ENCODE data around the gene CLP1.
A peak's percentile ranks its signal among the peaks of the same experiment; 100 is the strongest.

CLP1 gene

GRCh38 chr11:57659669-57660068, 2.1 kb downstream of the CLP1 start:
- Histone ChIP-seq H3K4me1 (ENCODE audit: control insufficient read depth, low read depth, low read length) (no peaks in the 10 kb centered on the region), H4K5ac (ENCODE audit: low read length) (no peak overlapping the region), H3K9ac (ENCODE audit: low read length) (no peak overlapping the region), H3K4me2 (ENCODE audit: low read length) (no peak overlapping the region), H3K23ac (ENCODE audit: low read length) (no peak overlapping the region), H3K36me3 (ENCODE audit: control insufficient read depth, insufficient read depth, low read length) (peaks cover 2% of the 10 kb centered on the region), H2BK5ac (ENCODE audit: low read length) (no peak overlapping the region), H3K4ac (ENCODE audit: low read depth, low read length) (no peak overlapping the region), H3K27me3 (ENCODE audit: insufficient read depth, low read length, poor library complexity) (no peaks in the 10 kb centered on the region), H3K56ac (ENCODE audit: low read length) (no peak overlapping the region), H3K4me3 (ENCODE audit: low read length) (no peak overlapping the region), H3K27ac (ENCODE audit: low read depth, low read length) (no peak overlapping the region), H2BK15ac (replicated peaks; ENCODE audit: low read depth) (no peak overlapping the region), H2AK5ac (ENCODE audit: low read length) (no peak overlapping the region), H3K18ac (ENCODE audit: low read length) (no peak overlapping the region), H4K8ac (ENCODE audit: low read depth, low read length) (no peak overlapping the region), H2BK120ac (ENCODE audit: low read depth, low read length) (no peak overlapping the region), H3K79me1 (ENCODE audit: low read length) (peaks cover 12% of the 10 kb centered on the region), H3K79me2 (ENCODE audit: control insufficient read depth, insufficient read depth, low read length) (peaks cover 14% of the 10 kb centered on the region)
- DNase-seq: no peak
- no CpG with 5 or more reads among the region's 14 CpGs for WGBS (ENCODE audit: extremely low coverage, insufficient coverage, low lambda C conversion rate)

GRCh38 chr11:57662893-57663292, 5.3 kb downstream of the CLP1 start:
- no peak overlapping the region for H3K4me2 ChIP-seq (ENCODE audit: low read length)
- H3K4me1 ChIP-seq (ENCODE audit: control insufficient read depth, low read depth, low read length): no peaks in the 10 kb centered on the region
- H3K9ac ChIP-seq (ENCODE audit: low read length): no peak overlapping the region
- no CpG with 5 or more reads among the region's 4 CpGs for WGBS (ENCODE audit: extremely low coverage, insufficient coverage, low lambda C conversion rate)
- H3K79me2 ChIP-seq (ENCODE audit: control insufficient read depth, insufficient read depth, low read length): peaks cover 11% of the 10 kb centered on the region
- no peaks in the 10 kb centered on the region for H3K27me3 ChIP-seq (ENCODE audit: insufficient read depth, low read length, poor library complexity)
- H4K5ac ChIP-seq (ENCODE audit: low read length): no peak overlapping the region
- H3K23ac ChIP-seq (ENCODE audit: low read length): no peak overlapping the region
- no peak overlapping the region for H3K27ac ChIP-seq (ENCODE audit: low read depth, low read length)
- peaks cover 10% of the 10 kb centered on the region for H3K79me1 ChIP-seq (ENCODE audit: low read length)
- H2BK5ac ChIP-seq (ENCODE audit: low read length): no peak overlapping the region
- H3K18ac ChIP-seq (ENCODE audit: low read length): no peak overlapping the region
- no peak overlapping the region for H3K4me3 ChIP-seq (ENCODE audit: low read length)
- no peak overlapping the region for H2AK5ac ChIP-seq (ENCODE audit: low read length)
- H3K4ac ChIP-seq (ENCODE audit: low read depth, low read length): no peak overlapping the region
- DNase-seq: peak; percentile 55
- peaks cover 2% of the 10 kb centered on the region for H3K36me3 ChIP-seq (ENCODE audit: control insufficient read depth, insufficient read depth, low read length)
- H2BK15ac ChIP-seq (replicated peaks; ENCODE audit: low read depth): no peak overlapping the region
- H3K56ac ChIP-seq (ENCODE audit: low read length): no peak overlapping the region
- H2BK120ac ChIP-seq (ENCODE audit: low read depth, low read length): no peak overlapping the region
- H4K8ac ChIP-seq (ENCODE audit: low read depth, low read length): no peak overlapping the region

DNA sequence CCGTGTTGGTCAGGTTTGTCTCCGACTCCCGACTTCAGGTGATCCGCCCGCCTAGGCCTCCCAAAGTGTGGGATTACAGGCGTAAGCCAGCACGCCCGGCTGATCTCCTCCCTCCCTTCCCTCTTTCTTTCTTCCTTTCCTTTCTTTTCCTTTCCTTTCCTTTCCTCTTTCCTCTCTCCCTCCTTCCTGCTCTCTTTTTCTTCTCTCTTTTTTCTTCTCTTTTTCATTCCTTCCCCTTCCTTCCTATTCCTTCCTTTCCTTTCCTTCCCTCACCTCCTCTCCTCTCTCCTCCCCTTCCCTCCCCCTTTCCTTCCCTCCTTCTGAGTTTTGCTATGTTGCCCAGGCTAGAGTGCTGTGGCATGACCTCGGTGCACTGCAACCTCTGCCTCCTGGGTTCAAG, 6.4 kb downstream of the CLP1 start:
- Histone ChIP-seq H3K4me3 (ENCODE audit: low read length) (no peak overlapping the region), H3K56ac (ENCODE audit: low read length) (no peak overlapping the region), H3K36me3 (ENCODE audit: control insufficient read depth, insufficient read depth, low read length) (peaks cover 2% of the 10 kb centered on the region), H3K27me3 (ENCODE audit: insufficient read depth, low read length, poor library complexity) (no peaks in the 10 kb centered on the region), H2BK15ac (replicated peaks; ENCODE audit: low read depth) (no peak overlapping the region), H3K18ac (ENCODE audit: low read length) (no peak overlapping the region), H2BK120ac (ENCODE audit: low read depth, low read length) (no peak overlapping the region), H3K79me2 (ENCODE audit: control insufficient read depth, insufficient read depth, low read length) (peaks cover 6% of the 10 kb centered on the region), H2BK5ac (ENCODE audit: low read length) (no peak overlapping the region), H3K4me1 (ENCODE audit: control insufficient read depth, low read depth, low read length) (no peaks in the 10 kb centered on the region), H4K5ac (ENCODE audit: low read length) (no peak overlapping the region), H3K4ac (ENCODE audit: low read depth, low read length) (no peak overlapping the region), H3K4me2 (ENCODE audit: low read length) (no peak overlapping the region), H4K8ac (ENCODE audit: low read depth, low read length) (no peak overlapping the region), H3K79me1 (ENCODE audit: low read length) (peaks cover 10% of the 10 kb centered on the region), H2AK5ac (ENCODE audit: low read length) (no peak overlapping the region), H3K23ac (ENCODE audit: low read length) (no peak overlapping the region), H3K27ac (ENCODE audit: low read depth, low read length) (no peak overlapping the region), H3K9ac (ENCODE audit: low read length) (no peak overlapping the region)
- DNase-seq: no peak
- WGBS (ENCODE audit: extremely low coverage, insufficient coverage, low lambda C conversion rate): no CpG with 5 or more reads among the region's 9 CpGs

GRCh38 chr11:57667117-57667735, 9.7 kb downstream of the CLP1 start:
- Histone ChIP-seq H2BK120ac (ENCODE audit: low read depth, low read length) (no peak overlapping the region), H2BK15ac (replicated peaks; ENCODE audit: low read depth) (no peak overlapping the region), H3K56ac (ENCODE audit: low read length) (peak overlapping the region; percentile 92), H3K4ac (ENCODE audit: low read depth, low read length) (no peak overlapping the region), H4K5ac (ENCODE audit: low read length) (peak overlapping the region; percentile 35), H3K23ac (ENCODE audit: low read length) (no peak overlapping the region), H3K79me1 (ENCODE audit: low read length) (peaks cover 6% of the 10 kb centered on the region), H3K18ac (ENCODE audit: low read length) (no peak overlapping the region), H3K4me2 (ENCODE audit: low read length) (peak overlapping the region; percentile 43), H2BK5ac (ENCODE audit: low read length) (peak overlapping the region; percentile 52), H3K79me2 (ENCODE audit: control insufficient read depth, insufficient read depth, low read length) (peaks cover 24% of the 10 kb centered on the region), H3K36me3 (ENCODE audit: control insufficient read depth, insufficient read depth, low read length) (no peaks in the 10 kb centered on the region), H3K9ac (ENCODE audit: low read length) (peak overlapping the region; percentile 82), H3K4me3 (ENCODE audit: low read length) (peak overlapping the region; percentile 67), H2AK5ac (ENCODE audit: low read length) (no peak overlapping the region), H3K27ac (ENCODE audit: low read depth, low read length) (peak overlapping the region; percentile 52), H4K8ac (ENCODE audit: low read depth, low read length) (no peak overlapping the region), H3K4me1 (ENCODE audit: control insufficient read depth, low read depth, low read length) (no peaks in the 10 kb centered on the region), H3K27me3 (ENCODE audit: insufficient read depth, low read length, poor library complexity) (no peaks in the 10 kb centered on the region)
- no CpG with 5 or more reads among the region's 29 CpGs for WGBS (ENCODE audit: extremely low coverage, insufficient coverage, low lambda C conversion rate)
- peak; percentile 99 for DNase-seq

GRCh38 chr11:57667736-57668433, 10.3 kb downstream of the CLP1 start, which contains the start of gene ZDHHC5:
Gene ZDHHC5, plus strand, starts transcription at chr11:57668114. Its CDS starts 4,977 bp downstream, at chr11:57673091.
- H3K79me2 ChIP-seq (ENCODE audit: control insufficient read depth, insufficient read depth, low read length): peaks cover 27% of the 10 kb centered on the region
- H3K27me3 ChIP-seq (ENCODE audit: insufficient read depth, low read length, poor library complexity): no peaks in the 10 kb centered on the region
- H3K4me3 ChIP-seq (ENCODE audit: low read length): peak within 1 kb of the TSS; percentile 93
- peak; percentile 100 for DNase-seq
- peak within 1 kb of the TSS; percentile 97 for H3K27ac ChIP-seq (ENCODE audit: low read depth, low read length)
- H3K9ac ChIP-seq (ENCODE audit: low read length): peak within 1 kb of the TSS; percentile 96
- peaks cover 3% of the 10 kb centered on the region for H3K4me1 ChIP-seq (ENCODE audit: control insufficient read depth, low read depth, low read length)
- peak within 1 kb of the TSS; percentile 61 for H3K4me2 ChIP-seq (ENCODE audit: low read length)
- no peak within 1 kb of the TSS for H2AK5ac ChIP-seq (ENCODE audit: low read length)
- H2BK15ac ChIP-seq (replicated peaks; ENCODE audit: low read depth): no peak within 1 kb of the TSS
- no peak within 1 kb of the TSS for H4K8ac ChIP-seq (ENCODE audit: low read depth, low read length)
- H4K5ac ChIP-seq (ENCODE audit: low read length): peak within 1 kb of the TSS; percentile 35
- peak within 1 kb of the TSS; percentile 65 for H2BK5ac ChIP-seq (ENCODE audit: low read length)
- no peaks in the 10 kb centered on the region for H3K36me3 ChIP-seq (ENCODE audit: control insufficient read depth, insufficient read depth, low read length)
- peak within 1 kb of the TSS; percentile 40 for H3K4ac ChIP-seq (ENCODE audit: low read depth, low read length)
- peaks cover 6% of the 10 kb centered on the region for H3K79me1 ChIP-seq (ENCODE audit: low read length)
- H2BK120ac ChIP-seq (ENCODE audit: low read depth, low read length): peak within 1 kb of the TSS; percentile 0
- no peak within 1 kb of the TSS for H3K23ac ChIP-seq (ENCODE audit: low read length)
- peak within 1 kb of the TSS; percentile 96 for H3K56ac ChIP-seq (ENCODE audit: low read length)
- no CpG with 5 or more reads among the region's 96 CpGs for WGBS (ENCODE audit: extremely low coverage, insufficient coverage, low lambda C conversion rate)
- peak within 1 kb of the TSS; percentile 19 for H3K18ac ChIP-seq (ENCODE audit: low read length)

All from mesendoderm (in vitro differentiated cells).